GM13977 (cell line): Measurements from ENCODE around the gene KLHL10.
"Not testable (repeated sequence)": the region's sequence is repeated elsewhere in the genome, so short reads cannot be mapped to it uniquely, and the experiment has no call there.

Experiments
- DNase-seq: peaks from one replicate; pipeline ENCODE4 v3.0.0; 2012; ENCODE audit warnings: low spot score
- in situ Hi-C: fragments of 300-500 bp; cut with MboI; formaldehyde crosslinking; loops from one replicate; pipeline ENCODE4 v1.12.0; 2022; ENCODE audit warnings: low sequenced_read_pairs, low pct_unique_long_range_greater_than_20kb, mixed read lengths, inconsistent platforms; ENCODE audit not compliant: unreplicated experiment
- TF ChIP-seq, protein P1 (sequence below): IDR thresholded peaks from 2 replicates; pipeline ENCODE4 v1.5.1; 2012; ENCODE audit warnings: mild to moderate bottlenecking, control low read depth; ENCODE audit not compliant: insufficient read depth; ENCODE audit errors: extremely low read depth, missing control alignments

Gene KLHL10

DNA sequence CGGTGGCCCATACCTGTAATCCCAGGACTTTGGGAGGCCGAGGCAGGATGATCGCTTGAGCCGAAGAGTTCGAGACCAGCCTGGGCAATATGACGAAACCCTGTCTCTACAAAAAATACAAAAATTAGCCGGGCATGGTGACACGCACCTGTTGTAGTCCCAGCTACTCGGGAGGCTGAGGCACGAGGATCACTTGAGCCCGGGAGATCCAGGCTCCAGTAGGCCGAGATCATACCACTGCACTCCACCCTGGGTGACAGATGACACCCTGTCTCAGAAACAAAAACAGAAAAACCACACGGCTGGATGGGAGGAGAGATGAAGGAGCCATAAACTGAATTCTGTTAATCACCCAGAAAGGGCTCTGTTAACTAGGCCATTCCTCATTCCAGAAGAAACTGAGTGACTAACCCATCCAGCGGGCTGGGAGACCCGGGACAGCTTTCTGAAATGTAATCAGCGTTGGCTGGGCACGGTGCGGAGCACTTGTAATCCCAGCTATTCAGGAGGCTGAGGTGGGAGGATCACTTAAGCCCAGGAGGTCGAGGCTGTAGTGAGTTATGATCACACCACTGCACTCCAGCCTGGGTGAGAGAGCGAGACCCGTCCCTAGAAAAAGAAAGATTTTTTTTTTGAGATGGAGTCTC, 952 bp upstream of the KLHL10 start:
- in situ Hi-C loops, result no loop called here
- TF ChIP-seq, protein P1, sequence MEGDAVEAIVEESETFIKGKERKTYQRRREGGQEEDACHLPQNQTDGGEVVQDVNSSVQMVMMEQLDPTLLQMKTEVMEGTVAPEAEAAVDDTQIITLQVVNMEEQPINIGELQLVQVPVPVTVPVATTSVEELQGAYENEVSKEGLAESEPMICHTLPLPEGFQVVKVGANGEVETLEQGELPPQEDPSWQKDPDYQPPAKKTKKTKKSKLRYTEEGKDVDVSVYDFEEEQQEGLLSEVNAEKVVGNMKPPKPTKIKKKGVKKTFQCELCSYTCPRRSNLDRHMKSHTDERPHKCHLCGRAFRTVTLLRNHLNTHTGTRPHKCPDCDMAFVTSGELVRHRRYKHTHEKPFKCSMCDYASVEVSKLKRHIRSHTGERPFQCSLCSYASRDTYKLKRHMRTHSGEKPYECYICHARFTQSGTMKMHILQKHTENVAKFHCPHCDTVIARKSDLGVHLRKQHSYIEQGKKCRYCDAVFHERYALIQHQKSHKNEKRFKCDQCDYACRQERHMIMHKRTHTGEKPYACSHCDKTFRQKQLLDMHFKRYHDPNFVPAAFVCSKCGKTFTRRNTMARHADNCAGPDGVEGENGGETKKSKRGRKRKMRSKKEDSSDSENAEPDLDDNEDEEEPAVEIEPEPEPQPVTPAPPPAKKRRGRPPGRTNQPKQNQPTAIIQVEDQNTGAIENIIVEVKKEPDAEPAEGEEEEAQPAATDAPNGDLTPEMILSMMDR, result no peak
- no peak for DNase-seq

DNA sequence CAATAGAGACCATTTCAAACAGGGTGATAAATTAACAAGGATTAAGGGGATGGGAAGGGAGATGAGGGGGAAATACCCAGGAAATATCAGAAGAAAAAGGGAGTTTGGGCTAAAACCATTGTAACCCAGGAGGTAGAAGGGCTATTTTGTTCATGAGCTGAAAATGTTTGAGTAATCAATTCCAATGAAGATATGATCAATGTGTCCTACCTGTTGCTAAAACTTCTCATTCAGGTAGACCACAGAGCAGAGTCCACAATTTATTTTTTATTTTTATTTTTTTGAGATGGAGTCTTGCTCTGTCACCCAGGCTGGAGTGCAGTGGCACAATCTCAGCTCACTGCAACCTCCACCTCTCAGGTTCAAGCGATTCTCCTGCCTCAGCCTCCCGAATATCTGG, 1.8 kb downstream of the KLHL10 start:
- in situ Hi-C loops, DNase-seq: not testable (repeated sequence)

DNA sequence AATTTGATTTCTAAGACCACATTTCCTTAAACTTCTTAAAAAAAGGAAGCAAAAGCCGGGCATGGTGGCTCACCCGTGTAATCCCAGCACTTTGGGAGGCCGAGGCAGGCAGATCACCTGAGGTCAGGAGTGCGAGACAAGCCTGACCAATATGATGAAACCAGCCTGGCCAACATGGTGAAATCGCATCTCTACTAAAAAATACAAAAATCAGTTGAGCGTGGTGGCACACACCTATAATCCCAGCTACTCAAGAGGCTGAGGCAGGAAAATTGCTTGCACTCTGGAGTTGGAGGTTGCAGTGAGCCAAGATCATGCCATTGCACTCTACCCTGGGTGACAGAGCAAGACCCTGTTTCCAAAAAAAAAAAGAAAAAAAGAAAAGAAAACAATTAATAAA, 3.2 kb downstream of the KLHL10 start:
- in situ Hi-C loops, DNase-seq: not testable (repeated sequence)

DNA sequence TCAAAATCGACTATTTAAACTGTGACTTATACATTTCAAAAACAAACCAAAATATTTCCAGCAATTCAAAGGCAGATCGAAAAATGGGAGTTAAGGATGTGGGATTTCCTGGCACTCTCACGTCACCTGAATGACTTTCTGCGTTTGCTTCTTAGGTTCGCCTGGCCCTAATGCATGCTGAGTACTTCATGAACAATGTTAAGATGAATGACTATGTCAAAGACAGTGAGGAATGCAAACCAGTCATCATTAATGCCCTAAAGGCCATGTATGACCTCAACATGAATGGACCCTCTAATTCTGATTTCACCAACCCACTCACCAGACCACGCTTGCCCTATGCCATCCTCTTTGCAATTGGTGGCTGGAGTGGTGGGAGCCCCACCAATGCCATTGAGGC, 7.3 kb downstream of the KLHL10 start:
- in situ Hi-C loops, result no loop called here
- DNase-seq, result no peak
- TF ChIP-seq, protein P1, result no peak

DNA sequence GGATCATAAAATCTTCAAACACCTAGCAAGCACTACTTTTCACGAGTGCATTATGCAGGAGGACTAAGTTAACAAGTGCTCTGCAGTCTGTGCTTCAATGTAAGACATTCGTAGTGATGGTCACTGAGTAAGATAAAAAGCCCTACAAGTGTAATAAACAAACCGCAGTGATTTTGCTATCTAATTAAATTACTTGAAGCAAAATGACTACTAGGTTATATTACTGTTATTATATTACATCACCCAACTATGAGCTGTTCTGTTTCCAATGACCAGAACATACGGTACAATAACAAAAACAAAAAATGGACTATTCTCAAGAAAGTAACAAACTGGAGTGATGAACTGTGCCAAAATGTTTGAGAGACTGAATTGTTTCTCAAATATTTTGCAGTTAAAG, 11.2 kb downstream of the KLHL10 start:
- in situ Hi-C loops, result no loop called here
- DNase-seq, result no peak
- TF ChIP-seq, protein P1, result no peak

DNA sequence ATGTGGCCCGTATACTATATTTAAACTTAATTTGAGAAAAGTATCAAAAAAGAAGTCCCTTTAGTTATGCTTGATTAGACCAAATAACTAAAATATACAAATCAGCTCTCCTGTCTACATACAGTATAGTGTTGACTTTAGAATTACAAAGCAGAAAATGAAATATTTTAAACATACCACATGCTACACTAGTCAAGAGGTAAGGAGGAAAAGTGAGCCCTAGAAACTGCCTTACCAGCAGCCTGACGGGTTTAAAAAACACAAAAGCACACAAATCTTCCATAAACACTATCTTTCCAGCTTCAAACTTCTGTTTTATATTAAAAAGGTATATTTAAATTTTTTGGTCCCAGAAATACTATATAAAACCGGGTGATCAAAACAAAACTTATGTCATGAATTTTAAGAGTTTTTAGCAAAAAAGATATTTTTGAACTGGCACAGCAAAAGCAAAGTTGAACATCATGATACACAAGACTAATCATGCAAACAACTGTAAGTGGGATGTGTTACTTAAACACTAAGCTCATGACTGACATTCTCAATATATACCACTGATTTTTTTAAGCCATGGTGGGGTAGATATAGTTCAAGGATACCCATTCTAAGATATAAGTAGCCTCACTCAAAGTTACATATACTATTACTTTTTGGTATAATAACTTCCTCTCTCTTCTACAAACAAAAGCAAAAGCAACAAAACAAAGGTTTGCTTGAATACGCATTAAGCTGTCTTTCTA, 11.8 kb downstream of the KLHL10 start:
- DNase-seq, result no peak
- TF ChIP-seq, protein P1, result no peak
- in situ Hi-C loops, result no loop called here

DNA sequence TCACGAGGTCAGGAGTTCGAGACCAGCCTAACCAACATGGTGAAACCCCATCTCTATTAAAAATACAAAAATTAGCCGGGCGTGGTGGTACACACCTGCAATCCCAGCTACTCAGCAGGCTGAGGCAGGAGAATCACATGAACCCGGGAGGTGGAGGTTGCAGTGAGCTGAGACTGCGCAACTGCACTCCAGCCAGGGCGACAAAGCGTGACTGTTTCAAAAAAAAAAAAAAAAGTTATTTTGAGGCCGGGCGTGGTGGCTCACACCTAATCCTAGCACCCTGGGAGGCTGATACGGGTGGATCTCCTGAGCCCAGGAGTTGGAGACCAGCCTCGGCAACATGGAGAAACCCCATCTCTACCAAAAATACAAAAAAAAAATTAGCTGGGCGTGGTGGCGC, 13.8 kb downstream of the KLHL10 start:
- DNase-seq, in situ Hi-C loops: not testable (repeated sequence)

DNA sequence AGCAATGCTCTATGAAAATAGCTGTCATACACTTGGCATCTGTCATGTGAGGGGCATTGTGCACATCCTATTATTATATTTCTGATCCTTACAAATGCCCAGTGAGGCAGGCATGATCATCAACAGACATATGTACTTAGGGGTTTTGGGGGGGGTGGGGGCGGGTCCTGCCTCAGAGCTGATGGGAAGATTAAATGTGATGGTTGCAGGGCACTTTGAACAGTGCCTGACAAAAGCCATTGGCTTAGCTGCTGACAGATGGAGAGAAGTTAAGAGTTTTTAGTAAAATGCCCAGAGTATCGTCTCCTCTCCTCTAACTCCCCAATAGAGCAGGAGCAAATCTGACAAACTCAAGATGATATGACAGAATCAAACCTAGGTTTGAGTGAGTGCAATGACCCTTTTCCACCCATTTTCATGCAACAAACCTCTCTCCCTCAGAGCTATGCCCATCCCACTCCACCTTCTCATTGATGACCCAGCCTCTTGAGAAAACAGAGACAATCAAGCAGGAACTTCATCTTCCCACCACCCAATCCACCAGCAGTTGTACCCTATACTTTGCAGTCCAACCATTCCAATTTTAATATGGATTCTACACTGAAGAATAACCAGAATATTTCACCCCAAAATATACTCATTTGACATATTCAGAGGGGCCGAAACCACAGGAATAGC, 22.8 kb downstream of the KLHL10 start:
- in situ Hi-C loops, result no loop called here
- DNase-seq, result no peak
- TF ChIP-seq, protein P1, result no peak
